Effector CD8-positive, alpha-beta T cell (primary cell): ENCODE results near the gene FALEC.
A peak's percentile ranks its signal among the peaks of the same experiment; 100 is the strongest.
"Not testable (repeated sequence)": the region's sequence is repeated elsewhere in the genome, so short reads cannot be mapped to it uniquely, and the experiment has no call there.

Source experiments
- DNase-seq: peaks from one replicate; lab custom pipeline; 2025; lab: John Stamatoyannopoulos, UW

FALEC gene

DNA sequence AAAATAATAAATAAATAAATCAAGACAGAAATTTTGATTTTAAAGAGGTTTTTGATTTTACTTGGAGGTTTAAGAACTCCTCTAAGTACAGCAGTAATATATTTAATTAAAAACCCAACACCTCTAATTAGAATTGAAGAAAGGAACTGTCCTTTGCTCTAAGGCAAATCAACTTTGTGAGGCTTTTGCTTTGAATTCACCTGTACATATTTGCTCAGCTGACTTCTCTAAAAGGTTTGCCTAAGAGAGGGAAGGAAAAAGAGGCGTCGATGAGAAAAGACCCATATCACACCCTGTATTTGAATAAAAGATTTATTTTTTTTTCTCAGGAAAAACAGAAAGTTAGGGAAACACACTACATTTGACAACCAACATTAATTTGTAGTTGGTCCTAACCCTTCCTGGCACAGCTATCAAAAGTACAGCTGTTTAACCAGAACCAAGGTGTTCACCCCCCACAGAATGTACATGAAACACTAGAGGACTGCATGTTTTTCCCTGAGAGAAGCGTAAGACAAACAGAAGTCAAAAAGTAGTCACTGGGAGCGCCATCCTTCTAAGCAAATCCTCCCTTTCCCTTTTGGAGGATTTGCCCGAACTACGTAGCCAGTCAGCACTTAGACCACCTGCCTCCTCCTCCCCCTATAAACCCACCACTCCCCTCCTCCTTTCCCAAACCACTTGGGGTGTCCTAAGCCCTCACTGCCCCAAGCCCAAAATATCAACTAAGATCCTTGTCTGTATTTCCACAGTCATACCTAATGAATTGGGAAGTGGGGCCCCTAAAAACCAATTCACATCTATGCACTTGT, 58.9 kb downstream of the FALEC start:
- DNase-seq, result no peak

DNA sequence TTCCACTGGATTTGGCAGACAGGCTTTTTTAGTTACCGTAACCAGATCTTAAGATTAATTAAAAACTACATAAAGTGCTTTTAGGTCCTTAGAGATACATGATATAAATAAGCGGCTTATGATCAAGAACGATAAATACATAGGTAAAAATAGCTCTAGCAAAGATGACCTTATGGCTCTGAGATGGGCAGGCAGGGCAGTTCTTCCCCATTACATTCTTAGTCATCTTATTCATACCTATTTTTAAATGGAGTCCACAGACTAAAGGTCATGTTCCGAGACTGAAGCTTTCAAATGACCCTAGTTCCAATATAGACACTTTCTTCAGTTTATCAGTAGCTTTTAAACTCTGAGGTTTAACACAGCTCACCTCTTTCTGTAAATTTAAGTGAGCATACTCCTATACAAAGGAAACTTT, 59.5 kb downstream of the FALEC start:
- DNase-seq, result no peak

DNA sequence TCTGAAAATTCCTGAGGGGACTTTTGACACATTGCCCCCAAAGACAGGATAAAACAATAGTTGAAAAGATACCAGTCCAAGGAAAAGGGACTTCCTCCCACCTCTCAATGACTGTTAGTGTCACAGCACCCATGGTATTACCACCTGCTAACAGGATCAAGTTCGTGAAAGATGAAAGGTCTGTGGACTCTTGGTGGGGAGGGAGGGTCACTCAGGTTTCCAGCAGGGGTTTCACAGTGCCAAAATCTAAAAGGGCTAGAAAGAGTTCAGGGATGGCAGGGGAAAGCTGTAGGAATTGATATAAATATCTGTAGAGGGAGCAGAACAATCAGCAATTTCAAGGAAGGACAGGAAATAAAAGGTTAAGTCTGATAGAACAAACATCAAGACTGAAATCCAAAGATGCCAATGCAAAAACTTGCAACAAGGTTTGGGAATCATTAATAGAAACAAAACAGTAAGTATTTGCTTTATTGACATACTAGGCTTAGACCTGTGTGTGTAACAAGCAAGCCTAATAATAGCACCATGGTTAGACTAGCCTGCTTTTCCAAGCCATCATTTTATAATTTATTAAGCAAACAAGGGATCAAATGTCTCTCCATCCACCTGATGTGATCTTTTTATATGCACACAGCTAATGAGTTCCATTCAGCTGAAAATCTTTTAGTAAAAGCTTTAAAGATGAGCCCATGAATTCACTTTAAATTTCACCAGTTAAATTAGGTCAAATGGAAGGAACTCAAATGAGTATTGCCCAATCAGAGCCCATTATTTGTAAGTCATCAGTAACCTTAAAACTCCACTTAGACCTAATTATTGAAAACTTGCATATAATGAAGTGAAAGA, 60.2 kb downstream of the FALEC start:
- DNase-seq, result no peak

DNA sequence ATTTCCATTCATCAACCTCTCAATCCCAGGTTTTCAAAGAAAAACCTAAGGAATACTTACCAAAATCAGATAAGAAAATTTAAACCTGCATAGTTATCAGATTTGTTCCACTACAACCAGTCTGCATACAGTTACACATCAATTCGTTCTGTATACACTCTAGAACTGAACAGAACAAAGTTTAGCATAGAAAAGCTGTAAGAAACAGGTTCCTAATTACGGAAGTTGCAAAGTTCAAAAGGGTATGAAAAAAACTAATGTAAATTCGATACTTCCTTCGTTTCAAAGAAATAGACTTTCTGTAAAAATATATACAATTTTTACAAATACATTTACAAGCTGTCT, 60.8 kb downstream of the FALEC start:
- DNase-seq, result no peak

DNA sequence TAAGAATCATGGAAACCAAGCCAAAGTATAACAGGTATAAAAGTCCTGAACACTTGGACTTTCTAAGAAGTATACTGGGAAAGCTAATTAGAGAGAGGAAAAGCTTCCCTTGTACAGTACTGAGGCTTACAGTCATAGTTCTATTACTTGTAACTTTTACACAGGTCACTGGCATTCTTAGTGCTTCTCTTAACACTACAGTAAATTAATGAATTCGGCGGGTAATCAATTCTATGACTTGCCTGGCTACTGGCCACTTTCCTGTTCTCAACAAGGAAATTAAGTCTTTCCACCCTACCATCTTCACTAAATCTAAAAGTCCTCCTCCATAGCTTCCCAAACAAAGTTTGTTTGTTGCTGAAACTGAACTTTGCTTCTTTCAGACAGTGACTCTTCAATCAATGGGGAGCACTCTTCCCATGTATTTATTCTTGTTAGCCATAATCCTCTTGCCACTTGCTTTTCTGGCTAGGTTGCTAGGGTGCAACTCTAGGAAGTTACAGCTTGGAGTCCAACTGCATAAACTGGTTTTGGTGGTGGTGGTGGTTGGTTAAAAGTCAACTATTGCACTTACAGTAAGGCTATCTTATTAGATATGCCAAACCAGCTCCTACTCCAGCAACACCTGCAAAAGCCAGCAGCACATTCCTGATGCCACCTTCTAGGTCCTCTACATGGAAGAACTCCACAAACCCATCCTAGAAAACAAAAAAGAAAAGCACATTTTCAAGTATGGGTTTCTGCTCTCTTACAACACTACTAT, 61.4 kb downstream of the FALEC start:
- DNase-seq, result no peak

DNA sequence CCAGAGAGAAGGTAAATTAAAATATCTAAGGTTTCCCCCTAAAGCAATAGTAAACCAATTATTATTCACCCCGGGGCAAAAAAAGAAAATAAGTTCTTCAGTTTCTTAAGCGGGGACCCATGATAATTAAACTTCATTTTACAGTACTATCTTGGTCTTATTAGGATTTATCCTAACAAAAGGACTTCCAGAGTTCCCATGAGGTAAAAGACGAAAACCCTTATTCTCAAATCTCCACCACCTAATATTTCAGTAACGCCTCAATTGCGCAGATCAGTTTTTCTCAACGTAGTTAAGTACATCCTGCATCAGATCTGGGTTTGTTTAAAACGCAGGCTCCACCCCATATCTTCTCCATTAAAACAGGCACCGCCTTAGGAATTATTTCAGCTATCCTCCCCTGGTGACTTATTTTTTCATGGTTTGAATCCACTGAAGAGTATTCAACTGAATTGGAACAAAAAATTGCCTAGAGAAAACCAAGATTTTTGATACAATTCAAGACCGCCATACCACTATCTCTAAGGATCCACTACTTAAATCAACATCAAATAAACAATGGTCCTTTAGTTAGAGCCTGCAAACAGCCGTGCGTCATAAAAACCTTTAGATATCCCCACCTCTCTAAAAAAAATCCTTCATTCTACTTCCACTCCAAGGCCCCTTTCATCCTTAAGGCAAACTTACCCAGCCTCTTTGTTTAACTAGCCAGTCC, 62.2 kb downstream of the FALEC start:
- no peak for DNase-seq

DNA sequence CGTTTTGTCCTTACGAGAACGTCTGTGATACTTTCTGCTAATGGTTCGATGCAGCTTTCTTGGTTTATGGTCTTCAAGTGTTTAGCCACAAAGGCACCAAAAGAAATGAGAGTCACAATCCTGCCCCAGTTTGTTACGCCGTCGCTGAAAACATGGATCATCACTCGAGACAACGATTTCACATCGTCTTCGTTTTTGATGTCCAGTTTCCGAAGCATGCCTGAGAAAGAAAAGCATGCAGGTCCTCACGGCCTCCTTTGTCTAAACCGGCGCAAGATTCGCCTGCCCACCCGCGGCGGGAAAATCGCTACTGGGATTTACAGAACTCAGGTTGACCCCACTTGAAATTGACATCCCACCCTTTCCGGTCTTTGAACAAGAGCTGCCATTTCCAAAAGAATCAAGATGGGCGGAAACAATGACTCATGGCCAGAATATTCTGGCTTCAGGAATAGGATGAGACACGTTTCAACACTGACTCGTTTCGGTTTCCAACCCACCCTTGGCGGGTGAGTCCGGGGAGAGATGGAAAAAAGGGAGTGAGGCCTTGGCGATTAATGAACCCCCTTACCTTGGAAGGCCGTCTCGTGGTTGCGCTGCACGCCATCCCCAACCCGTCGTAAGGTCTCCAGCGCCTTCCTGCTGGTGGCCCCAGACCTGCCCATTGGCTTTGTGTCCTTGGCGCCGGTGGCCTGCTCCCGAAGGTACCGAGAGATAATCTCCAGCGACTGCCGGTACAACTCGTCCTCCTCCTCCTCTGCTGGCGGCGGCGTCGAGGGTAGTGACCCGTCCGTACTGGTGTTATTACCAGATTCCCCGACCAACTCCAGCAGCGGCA, 62.9 kb downstream of the FALEC start:
- peak; percentile 27 for DNase-seq

DNA sequence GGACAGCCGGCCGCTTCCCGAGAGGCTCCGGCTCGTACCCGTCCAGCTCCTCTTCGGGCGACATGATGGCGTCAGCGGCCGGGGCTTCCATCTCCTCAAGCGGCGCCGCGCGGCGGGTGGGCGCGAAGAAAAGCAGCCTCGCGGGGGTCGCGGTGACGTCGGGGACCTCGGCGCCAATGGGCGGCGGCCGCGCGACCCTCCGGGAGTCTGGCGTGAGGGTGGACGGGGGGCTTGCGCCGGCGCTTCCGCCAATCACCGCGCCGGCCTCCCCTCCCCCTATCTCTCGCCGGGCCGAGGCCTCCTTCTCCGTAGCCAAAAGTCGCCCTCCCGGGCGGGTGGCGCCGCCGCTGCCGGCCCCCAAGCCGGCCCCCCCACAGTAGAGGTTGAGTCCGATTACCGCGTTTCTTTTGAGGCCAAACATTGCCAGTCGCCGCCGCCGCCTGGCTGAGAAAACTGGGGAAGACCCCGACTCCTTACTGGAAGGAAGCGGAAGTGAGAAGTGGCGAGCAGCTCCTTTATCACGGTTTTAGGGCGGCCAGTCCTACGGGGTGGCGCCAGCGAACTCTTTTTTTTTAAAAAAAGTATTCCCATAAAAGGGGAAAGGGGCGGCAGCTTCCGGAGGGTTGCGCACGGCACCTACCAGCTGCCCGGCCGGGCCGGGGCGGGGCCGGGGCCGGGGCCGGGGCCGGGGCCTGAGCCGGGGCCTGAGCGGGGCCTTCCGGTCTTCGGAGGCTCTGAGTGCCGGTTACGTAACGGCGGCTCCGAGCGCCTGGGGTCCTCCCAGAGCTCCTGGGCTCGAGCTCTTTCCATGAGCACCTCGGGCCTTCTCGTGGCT, 63.8 kb downstream of the FALEC start, which contains the start of gene MCL1:
TSS of gene MCL1 (minus strand) at position 501 of the 835 bp plus-strand sequence. CDS start at position 421, 80 bp downstream.
- peak; percentile 75 for DNase-seq

DNA sequence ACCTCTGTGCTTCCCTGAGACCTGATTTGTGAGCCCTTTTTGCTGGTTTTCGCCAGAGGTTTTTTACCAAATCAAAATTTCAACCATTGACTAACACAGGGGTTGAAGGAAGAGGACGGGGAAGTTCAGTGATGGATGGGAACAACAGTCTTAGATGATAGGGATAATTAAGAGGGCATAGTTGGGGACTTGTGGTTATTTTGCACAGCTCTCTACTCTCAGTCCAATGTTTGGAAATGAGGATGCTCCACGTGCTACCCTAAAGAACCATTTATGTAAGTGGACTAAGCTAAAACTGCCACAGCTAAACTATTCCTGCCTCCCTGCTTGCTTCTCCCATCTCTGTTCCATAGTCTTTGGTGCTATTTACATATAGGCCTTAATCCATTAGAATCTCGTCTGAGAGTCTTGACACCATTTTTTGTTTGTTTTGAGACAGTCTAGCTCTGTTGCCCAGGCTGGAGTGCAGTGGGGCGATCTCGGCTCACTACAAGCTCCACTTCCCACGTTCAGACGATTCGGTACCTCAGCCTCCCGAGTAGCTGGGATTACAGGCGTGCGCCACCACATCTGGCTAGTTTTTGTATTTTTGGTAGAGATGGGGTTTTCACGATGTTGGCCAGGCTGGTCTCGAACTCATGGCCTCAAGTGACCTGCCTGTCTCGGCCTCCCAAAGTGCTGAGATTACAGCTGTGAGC, 64.5 kb downstream of the FALEC start:
- DNase-seq, result no peak

DNA sequence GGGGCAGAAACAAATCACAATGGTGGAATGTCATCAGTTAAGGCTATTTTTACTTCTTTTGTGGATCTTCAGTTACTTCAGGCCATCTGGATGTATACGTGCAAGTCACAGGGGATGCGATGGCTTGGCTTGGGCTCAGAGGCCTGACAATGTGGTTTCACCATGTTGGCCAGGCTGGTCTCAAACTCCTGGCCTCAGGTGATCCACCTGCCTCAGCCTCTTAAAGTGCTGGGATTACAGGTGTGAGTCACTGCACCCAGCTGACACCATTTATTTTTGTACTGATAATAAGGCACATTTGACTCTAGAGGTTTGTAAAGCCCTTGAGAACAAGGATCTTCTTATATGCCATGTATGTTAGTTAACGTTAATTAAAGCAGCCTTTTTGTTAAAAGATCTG, 65.4 kb downstream of the FALEC start:
- not testable (repeated sequence) for DNase-seq

DNA sequence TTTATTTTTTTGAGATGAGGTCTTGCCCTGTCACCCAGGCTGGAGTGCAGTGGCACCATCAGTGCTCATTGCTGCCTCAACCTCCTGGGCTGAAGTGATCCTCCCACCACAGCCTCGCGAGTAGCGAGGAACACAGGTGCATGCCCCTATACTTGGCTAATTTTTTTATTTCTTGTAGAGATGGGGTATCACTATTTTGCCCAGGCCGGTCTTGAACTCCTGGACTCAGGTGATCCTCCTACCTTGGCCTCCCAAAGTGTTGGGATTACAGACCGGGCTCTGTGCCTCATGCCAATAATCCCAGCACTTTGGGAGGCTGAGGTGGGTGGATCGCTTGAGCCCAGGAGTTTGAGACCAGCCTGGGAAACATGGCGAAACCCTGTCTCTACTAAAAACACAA, 65.9 kb downstream of the FALEC start:
- not testable (repeated sequence) for DNase-seq

DNA sequence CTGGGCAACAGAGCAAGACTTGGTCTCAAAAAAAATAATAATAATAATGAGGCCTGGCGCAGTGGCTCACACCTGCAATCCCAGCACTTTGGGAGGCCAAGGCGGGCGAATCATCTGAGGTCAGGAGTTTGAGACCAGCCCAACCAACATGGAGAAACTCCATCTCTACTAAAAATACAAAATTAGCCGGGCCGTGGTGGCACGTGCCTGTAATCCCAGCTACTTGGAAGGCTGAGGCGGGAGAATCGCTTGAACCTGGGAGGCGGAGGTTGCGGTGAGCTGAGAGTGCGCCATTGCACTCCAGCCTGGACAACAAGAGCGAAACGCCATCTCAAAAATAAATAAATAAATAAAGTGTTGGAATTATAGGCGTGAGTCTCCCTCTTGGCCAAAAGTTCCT, 66.4 kb downstream of the FALEC start:
- DNase-seq, result not testable (repeated sequence)

DNA sequence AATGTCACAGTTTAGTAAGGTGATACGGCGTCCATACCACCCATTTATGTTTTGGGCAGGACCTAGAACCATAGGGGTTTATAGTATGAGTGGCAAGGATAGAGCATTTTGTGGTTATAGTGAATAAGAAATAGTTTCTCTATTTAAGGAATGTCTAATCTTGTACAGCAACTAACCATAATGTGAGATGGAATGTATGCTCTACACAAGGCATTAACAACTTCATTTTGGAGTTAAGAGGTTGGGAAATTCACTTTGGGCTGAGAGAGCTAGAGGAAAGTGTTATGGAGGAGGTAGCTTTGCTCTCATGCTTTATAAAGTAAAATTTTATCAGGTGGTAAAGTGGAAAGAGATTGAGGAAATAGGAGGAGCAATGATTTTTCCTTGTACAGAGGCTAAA, 66.8 kb downstream of the FALEC start:
- DNase-seq, result no peak
